Left colon (tissue), 2 donors: ENCODE data around the gene DNAJC5G. TPM values are rescaled to one million over a fixed set of nuclear protein-coding genes. Genes with fewer than 3 reads are reported as not detected.
"Not testable (repeated sequence)": the region's sequence is repeated elsewhere in the genome, so short reads cannot be mapped to it uniquely, and the experiment has no call there.

ENCODE experiments used
- ATAC-seq: fragments of 200-7000 bp; cut with Tn5 transposase; one replicate; pipeline ENCODE4 v1.9.1; 2020; ENCODE audit warnings: mild to moderate bottlenecking, moderate library complexity
- DNase-seq, 2 donors: peaks; one replicate each; pipeline ENCODE4 v3.0.0-alpha.2; 2020
- intact Hi-C, 2 donors: fragments of 100-400 bp; cut with DNase I in 1 of 2; cut with micrococcal nuclease in 1 of 2; formaldehyde crosslinking; loops; one replicate each; pipeline versions ENCODE4 v1.11.2 to v1.14.0; 2022; cut with DNase I, micrococcal nuclease
- total RNA-seq, 2 donors: library from RNA; stranded (reverse); fragmentation: NEBNext Ultra II Directional; extraction: Animal tissue kit (Norgen Biotek cat#: 25700); gene quantifications; one replicate each; pipeline ENCODE4 v1.2.1, GENCODE V29; 2021
- donor health status: DM: no; HTN: no; CAD: no.
- donor health status: DM: yes; HTN: yes; CAD: no.

The DNAJC5G gene
- total RNA-seq, 2 donors from 2014 or later, result not detected

GRCh38 chr2:27249891-27250651, 25.2 kb upstream of the DNAJC5G start:
- ATAC-seq (peak; percentile 86), DNase-seq (peak in 1 of 2 donors; percentile 49)
- intact Hi-C loops, result no loop called here

- intact Hi-C loops, result no loop called here
- no peak for DNase-seq
- no peak for ATAC-seq
These were observed 24.4 kb upstream of the DNAJC5G start for GRCh38 chr2:27250652-27251379.

- intact Hi-C loops, result no loop called here
- ATAC-seq, result no peak
- DNase-seq, result no peak
These were observed 23.5 kb upstream of the DNAJC5G start for GRCh38 chr2:27251766-27252165.

GRCh38 chr2:27255187-27255586, 20.0 kb upstream of the DNAJC5G start:
- intact Hi-C loops, result no loop called here
- ATAC-seq, result no peak
- DNase-seq, result no peak

GRCh38 chr2:27255660-27256059, 19.6 kb upstream of the DNAJC5G start:
- no peak for ATAC-seq
- DNase-seq, result no peak
- intact Hi-C loops, result no loop called here

GRCh38 chr2:27256855-27257454, 18.3 kb upstream of the DNAJC5G start:
- intact Hi-C loops, result no loop called here
- ATAC-seq (no peak), DNase-seq (no peak)

- intact Hi-C loops, result no loop called here
- ATAC-seq, result no peak
- no peak for DNase-seq
These were observed 17.2 kb upstream of the DNAJC5G start for GRCh38 chr2:27258051-27258450.

GRCh38 chr2:27261241-27261925, 13.8 kb upstream of the DNAJC5G start:
- ATAC-seq, result no peak
- DNase-seq, result no peak
- intact Hi-C loops, result no loop called here

- intact Hi-C loops, result no loop called here
- no peak for DNase-seq
- no peak for ATAC-seq
These were observed 13.3 kb upstream of the DNAJC5G start for GRCh38 chr2:27261926-27262298.

GRCh38 chr2:27262379-27263286, 12.6 kb upstream of the DNAJC5G start, which contains the start of gene SLC30A3:
TSS of gene SLC30A3 (minus strand) at chr2:27263047. CDS start at chr2:27262906, 141 bp downstream.
- ATAC-seq, result peak; percentile 81
- intact Hi-C loops, result no loop called here
- DNase-seq, result peak; percentile 54 to 73

- intact Hi-C loops, result no loop called here
These were observed 11.7 kb upstream of the DNAJC5G start for GRCh38 chr2:27263287-27264252.

GRCh38 chr2:27264253-27264752, 10.9 kb upstream of the DNAJC5G start:
- ATAC-seq, result peak; percentile 52
- DNase-seq, result no peak
- intact Hi-C loops, result no loop called here

More at GRCh38 chr2:27263287-27264252, 11.7 kb upstream of the DNAJC5G start:
- ATAC-seq (no peak), DNase-seq (no peak)

GRCh38 chr2:27264753-27265535, 10.3 kb upstream of the DNAJC5G start:
- intact Hi-C loops, result no loop called here
- DNase-seq (peak; percentile 57 to 71), ATAC-seq (peak; percentile 85)

- intact Hi-C loops, result no loop called here
- DNase-seq (no peak), ATAC-seq (no peak)
These were observed 9.7 kb upstream of the DNAJC5G start for GRCh38 chr2:27265536-27265870.

GRCh38 chr2:27268296-27268695, 6.9 kb upstream of the DNAJC5G start:
- DNase-seq, intact Hi-C loops, ATAC-seq: not testable (repeated sequence)

- DNase-seq, result no peak
- ATAC-seq, result no peak
- intact Hi-C loops, result no loop called here
These were observed 5.1 kb upstream of the DNAJC5G start for GRCh38 chr2:27270131-27270530.
